Measurements from ENCODE around the gene RCN2. TPM values are rescaled to one million over a fixed set of nuclear protein-coding genes. Genes with fewer than 3 reads are reported as not detected.
A peak's percentile ranks its signal among the peaks of the same experiment; 100 is the strongest.
"Not testable (repeated sequence)": the region's sequence is repeated elsewhere in the genome, so short reads cannot be mapped to it uniquely, and the experiment has no call there.

RCN2 gene
- total and polyA plus RNA-seq, 7 donors = 16.6 to 30.1 (median 22.3) TPM

GRCh38 chr15:76898102-76898501 lies 33.4 kb upstream of the RCN2 start:
- intact Hi-C loops (cut with DNase I) = no loop called here
- H3K4me1 ChIP-seq = peaks cover 6% of the 10 kb centered on the region
- no peak overlapping the region for H3K27ac ChIP-seq
- peaks cover 3% of the 10 kb centered on the region for H3K9me3 ChIP-seq
- no peak for TF ChIP-seq CTCF (IDR thresholded peaks at IDR 0.05)
- no peaks in the 10 kb centered on the region for H3K27me3 ChIP-seq (ENCODE audit: insufficient read depth in 3 of 3, low read length in 2 of 3)
- no peak overlapping the region for H3K4me3 ChIP-seq
- ATAC-seq = no peak
- WGBS, 3 donors = 79 to 91% (median 87%) methylated on average over 4 of the region's 4 CpGs
- peaks cover 0 to 3% of the 10 kb centered on the region in 2 donors for H3K36me3 ChIP-seq (ENCODE audit: insufficient read depth in 1 of 2, low read depth in 1 of 2)
- DNase-seq = no peak

DNA sequence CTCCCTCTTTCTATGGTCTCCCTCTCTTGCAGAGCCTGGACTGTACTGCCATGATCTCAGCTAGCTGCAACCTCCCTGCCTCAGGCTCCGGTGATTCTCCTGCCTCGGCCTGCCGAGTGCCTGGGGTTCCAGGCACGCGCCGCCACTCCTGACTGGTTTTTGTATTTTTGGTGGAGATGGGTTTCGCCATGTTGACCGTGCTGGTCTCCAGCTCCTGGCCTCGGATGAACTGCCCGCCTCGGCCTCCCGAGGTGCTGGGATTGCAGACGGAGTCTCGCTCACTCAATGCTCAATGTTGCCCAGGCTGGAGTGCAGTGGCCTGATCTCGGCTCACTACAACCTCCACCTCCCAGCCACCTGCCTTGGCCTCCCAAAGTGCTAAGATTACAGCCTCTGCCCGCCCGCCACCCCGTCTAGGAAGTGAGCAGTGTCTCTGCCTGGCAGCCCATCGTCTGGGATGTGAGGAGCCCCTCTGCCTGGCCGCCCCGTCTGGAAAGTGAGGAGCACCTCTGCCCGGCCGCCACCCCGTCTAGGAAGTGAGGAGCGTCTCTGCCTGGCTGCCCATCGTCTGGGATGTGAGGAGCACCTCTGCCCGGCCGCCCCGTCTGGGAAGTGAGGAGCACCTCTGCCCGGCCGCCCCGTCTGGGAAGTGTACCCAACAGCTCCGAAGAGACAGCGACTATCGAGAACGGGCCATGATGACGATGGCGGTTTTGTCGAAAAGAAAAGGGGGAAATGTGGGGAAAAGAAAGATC lies 32.2 kb upstream of the RCN2 start:
- ATAC-seq; H3K27me3 ChIP-seq (ENCODE audit: insufficient read depth in 3 of 3, low read length in 2 of 3); intact Hi-C loops (cut with DNase I); H3K27ac ChIP-seq; H3K9me3 ChIP-seq; H3K4me3 ChIP-seq; H3K36me3 ChIP-seq (ENCODE audit: insufficient read depth in 1 of 2, low read depth in 1 of 2); DNase-seq: not testable (repeated sequence)
- H3K4me1 ChIP-seq = peaks cover 19% of the 10 kb centered on the region
- 93 to 97% (median 96%) methylated on average over 38 to 39 of the region's 39 CpGs for WGBS, 3 donors

DNA sequence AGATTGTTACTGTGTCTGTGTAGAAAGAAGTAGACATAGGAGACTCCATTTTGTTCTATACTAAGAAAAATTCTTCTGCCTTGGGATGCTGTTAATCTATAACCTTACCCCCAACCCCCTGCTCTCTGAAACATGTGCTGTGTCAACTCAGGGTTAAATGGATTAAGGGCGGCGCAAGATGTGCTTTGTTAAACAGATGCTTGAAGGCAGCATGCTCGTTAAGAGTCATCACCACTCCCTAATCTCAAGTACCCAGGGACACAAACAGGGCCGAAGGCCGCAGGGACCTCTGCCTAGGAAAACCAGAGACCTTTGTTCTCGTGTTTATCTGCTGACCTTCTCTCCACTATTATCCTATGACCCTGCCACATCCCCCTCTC lies 31.6 kb upstream of the RCN2 start:
- H3K4me1 ChIP-seq = peaks cover 19% of the 10 kb centered on the region
- DNase-seq; H3K27me3 ChIP-seq (ENCODE audit: insufficient read depth in 3 of 3, low read length in 2 of 3); intact Hi-C loops (cut with DNase I); ATAC-seq; H3K9me3 ChIP-seq; H3K4me3 ChIP-seq; H3K36me3 ChIP-seq (ENCODE audit: insufficient read depth in 1 of 2, low read depth in 1 of 2); H3K27ac ChIP-seq: not testable (repeated sequence)
- WGBS, 3 donors = 71 to 100% methylated on average over 2 of the region's 6 CpGs; no CpG with 5 or more reads in 1 of the 3 donors

DNA sequence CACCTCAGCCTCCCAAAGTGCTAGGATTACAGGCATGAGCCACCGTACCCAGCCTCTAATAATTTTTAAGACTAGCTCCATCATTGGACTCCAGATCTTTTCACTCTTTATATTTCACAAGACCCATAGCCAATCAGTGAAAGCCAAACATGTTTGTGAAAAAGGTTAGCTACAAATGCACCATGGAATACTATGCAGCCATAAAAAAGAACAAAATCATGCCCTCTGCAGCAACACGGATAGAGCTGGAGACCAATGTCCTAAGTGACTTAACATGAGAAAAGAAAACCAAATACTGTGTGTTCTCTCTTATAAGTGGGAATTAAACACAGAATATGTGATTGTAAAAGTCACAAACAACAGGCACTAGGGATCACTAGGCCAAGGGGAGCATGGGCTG lies 29.6 kb upstream of the RCN2 start:
- TF ChIP-seq CTCF (IDR thresholded peaks at IDR 0.05) = no peak
- Histone ChIP-seq H3K36me3 (ENCODE audit: insufficient read depth in 1 of 2, low read depth in 1 of 2) (no peaks in the 10 kb centered on the region), H3K4me1 (peaks cover 27% of the 10 kb centered on the region), H3K27ac (no peak overlapping the region), H3K27me3 (ENCODE audit: insufficient read depth in 3 of 3, low read length in 2 of 3) (no peaks in the 10 kb centered on the region), H3K4me3 (no peak overlapping the region), H3K9me3 (peaks cover 3% of the 10 kb centered on the region)
- WGBS, 3 donors = 99 to 100% (median 100%) methylated on average over 2 of the region's 2 CpGs
- intact Hi-C loops (cut with DNase I) = no loop called here
- ATAC-seq (no peak), DNase-seq (no peak)

GRCh38 chr15:76903251-76903681 lies 28.3 kb upstream of the RCN2 start:
- H3K27ac ChIP-seq = peak overlapping the region; percentile 86
- peak in 2 of 4 donors; percentile 29 to 31 for ATAC-seq
- peak; percentile 20 for TF ChIP-seq CTCF (IDR thresholded peaks at IDR 0.05)
- H3K27me3 ChIP-seq (ENCODE audit: insufficient read depth in 3 of 3, low read length in 2 of 3) = no peaks in the 10 kb centered on the region
- intact Hi-C loops (cut with DNase I) = no loop called here
- H3K36me3 ChIP-seq (ENCODE audit: insufficient read depth in 1 of 2, low read depth in 1 of 2) = no peaks in the 10 kb centered on the region
- H3K9me3 ChIP-seq = peaks cover 3% of the 10 kb centered on the region
- peak overlapping the region; percentile 80 for H3K4me3 ChIP-seq
- DNase-seq = no peak
- H3K4me1 ChIP-seq = peaks cover 24% of the 10 kb centered on the region

Data from psoas muscle (tissue), 8 donors.